Measurements from ENCODE around the gene CACNG4. TPM values are rescaled to one million over a fixed set of nuclear protein-coding genes. Genes with fewer than 3 reads are reported as not detected.

CACNG4 gene
- total RNA-seq, 1 experiment from 2014 or later = 2.4 TPM

DNA sequence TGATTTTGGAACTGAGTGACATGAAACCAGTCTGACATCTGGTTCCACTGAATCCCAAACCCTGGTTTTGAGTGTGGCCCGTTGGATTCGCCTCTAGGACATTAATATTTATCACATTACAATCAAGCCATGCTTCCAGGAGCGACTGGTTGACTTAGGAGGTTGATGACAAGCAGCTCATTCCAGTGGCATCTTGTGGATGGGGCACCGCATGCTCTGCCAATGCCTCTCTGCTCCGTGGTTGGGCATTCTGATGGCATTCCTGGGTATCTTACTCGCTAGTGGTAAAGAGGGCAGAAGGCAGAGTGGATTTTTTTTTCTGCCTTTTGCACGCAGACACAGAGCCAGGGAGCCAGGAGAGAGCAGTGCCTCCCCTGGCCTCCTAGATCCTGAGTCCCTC lies 31.4 kb downstream of the CACNG4 start:
- no peak for ATAC-seq

DNA sequence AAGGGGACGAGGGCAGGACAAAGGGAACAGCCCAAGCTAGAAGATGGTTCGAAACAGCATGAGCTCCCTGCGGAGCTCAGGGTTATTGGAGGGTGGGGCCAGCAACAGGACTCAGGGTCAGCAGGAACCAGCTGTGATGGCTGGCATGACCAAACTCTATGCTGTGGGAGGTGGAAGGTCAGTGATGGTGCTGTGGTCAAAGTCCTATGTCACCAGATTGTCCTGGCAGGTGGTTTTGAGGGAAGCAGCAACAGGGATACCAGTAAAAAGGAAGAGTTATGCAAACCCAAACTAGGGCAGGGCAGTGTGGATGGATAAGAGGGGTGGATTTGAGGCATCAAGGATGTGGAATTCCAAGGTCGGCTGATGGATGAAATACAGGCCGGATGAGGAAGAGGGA lies 32.4 kb downstream of the CACNG4 start:
- H3K27ac ChIP-seq (ENCODE audit: low read length) = no peak overlapping the region
- H3K4me3 ChIP-seq (ENCODE audit: low read length) = no peak overlapping the region
- no peaks in the 10 kb centered on the region for H3K27me3 ChIP-seq (ENCODE audit: low read length)
- no peaks in the 10 kb centered on the region for H3K79me2 ChIP-seq (ENCODE audit: low read length)
- H3K9me3 ChIP-seq (ENCODE audit: low read length) = no peaks in the 10 kb centered on the region
- intact Hi-C loops (cut with micrococcal nuclease) = no loop called here
- TF ChIP-seq EZH2phosphoT487 (IDR thresholded peaks at IDR 0.05; ENCODE audit: borderline replicate concordance, low read length) (no peak), EZH2 (IDR thresholded peaks at IDR 0.05; ENCODE audit: low read length, unreplicated experiment) (no peak)
- TF ChIP-seq, protein P1, sequence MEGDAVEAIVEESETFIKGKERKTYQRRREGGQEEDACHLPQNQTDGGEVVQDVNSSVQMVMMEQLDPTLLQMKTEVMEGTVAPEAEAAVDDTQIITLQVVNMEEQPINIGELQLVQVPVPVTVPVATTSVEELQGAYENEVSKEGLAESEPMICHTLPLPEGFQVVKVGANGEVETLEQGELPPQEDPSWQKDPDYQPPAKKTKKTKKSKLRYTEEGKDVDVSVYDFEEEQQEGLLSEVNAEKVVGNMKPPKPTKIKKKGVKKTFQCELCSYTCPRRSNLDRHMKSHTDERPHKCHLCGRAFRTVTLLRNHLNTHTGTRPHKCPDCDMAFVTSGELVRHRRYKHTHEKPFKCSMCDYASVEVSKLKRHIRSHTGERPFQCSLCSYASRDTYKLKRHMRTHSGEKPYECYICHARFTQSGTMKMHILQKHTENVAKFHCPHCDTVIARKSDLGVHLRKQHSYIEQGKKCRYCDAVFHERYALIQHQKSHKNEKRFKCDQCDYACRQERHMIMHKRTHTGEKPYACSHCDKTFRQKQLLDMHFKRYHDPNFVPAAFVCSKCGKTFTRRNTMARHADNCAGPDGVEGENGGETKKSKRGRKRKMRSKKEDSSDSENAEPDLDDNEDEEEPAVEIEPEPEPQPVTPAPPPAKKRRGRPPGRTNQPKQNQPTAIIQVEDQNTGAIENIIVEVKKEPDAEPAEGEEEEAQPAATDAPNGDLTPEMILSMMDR (conservative IDR thresholded peaks at IDR 0.05; ENCODE audit: low read depth, low read length) = no peak
- H3K4me1 ChIP-seq (ENCODE audit: insufficient read depth, low read length) = no peaks in the 10 kb centered on the region
- no peaks in the 10 kb centered on the region for H3K36me3 ChIP-seq (ENCODE audit: low read depth, low read length)
- no peaks in the 10 kb centered on the region for H3F3A ChIP-seq (ENCODE audit: low read length, unreplicated experiment)
- no peaks in the 10 kb centered on the region for H3K9me2 ChIP-seq (replicated peaks; ENCODE audit: low read length)
- CTCF ChIA-PET = no interaction called here
- H2AFZ ChIP-seq (ENCODE audit: low read length) = no peak overlapping the region
- ATAC-seq = no peak
- no peak overlapping the region for H3K9ac ChIP-seq (ENCODE audit: low read length)
- no peak overlapping the region for H3K4me2 ChIP-seq (ENCODE audit: low read length)
- H4K20me1 ChIP-seq (ENCODE audit: low read length) = no peaks in the 10 kb centered on the region
- POLR2A ChIA-PET (ENCODE audit: unreplicated experiment) = no interaction called here
- DNase-seq = no peak
- BruUV-seq (replicated peaks) = no TSS peak

More for the DNA sequence above, 31.4 kb downstream of the CACNG4 start:
- Histone ChIP-seq H4K20me1 (ENCODE audit: low read length) (no peaks in the 10 kb centered on the region), H3K27ac (ENCODE audit: low read length) (no peak overlapping the region), H3K27me3 (ENCODE audit: low read length) (no peaks in the 10 kb centered on the region), H2AFZ (ENCODE audit: low read length) (no peak overlapping the region), H3K4me3 (ENCODE audit: low read length) (no peak overlapping the region), H3F3A (ENCODE audit: low read length, unreplicated experiment) (no peaks in the 10 kb centered on the region), H3K4me1 (ENCODE audit: insufficient read depth, low read length) (no peaks in the 10 kb centered on the region), H3K79me2 (ENCODE audit: low read length) (no peaks in the 10 kb centered on the region), H3K9me2 (replicated peaks; ENCODE audit: low read length) (no peaks in the 10 kb centered on the region), H3K9ac (ENCODE audit: low read length) (no peak overlapping the region), H3K36me3 (ENCODE audit: low read depth, low read length) (no peaks in the 10 kb centered on the region), H3K9me3 (ENCODE audit: low read length) (no peaks in the 10 kb centered on the region), H3K4me2 (ENCODE audit: low read length) (no peak overlapping the region)
- TF ChIP-seq EZH2 (IDR thresholded peaks at IDR 0.05; ENCODE audit: low read length, unreplicated experiment) = no peak
- TF ChIP-seq EZH2phosphoT487 (IDR thresholded peaks at IDR 0.05; ENCODE audit: borderline replicate concordance, low read length) = no peak
- TF ChIP-seq, protein P1 (conservative IDR thresholded peaks at IDR 0.05; ENCODE audit: low read depth, low read length) = no peak
- ChIA-PET POLR2A (ENCODE audit: unreplicated experiment) (no interaction called here), CTCF (no interaction called here)
- intact Hi-C loops (cut with micrococcal nuclease) = no loop called here
- no TSS peak for BruUV-seq (replicated peaks)
- no peak for DNase-seq

DNA sequence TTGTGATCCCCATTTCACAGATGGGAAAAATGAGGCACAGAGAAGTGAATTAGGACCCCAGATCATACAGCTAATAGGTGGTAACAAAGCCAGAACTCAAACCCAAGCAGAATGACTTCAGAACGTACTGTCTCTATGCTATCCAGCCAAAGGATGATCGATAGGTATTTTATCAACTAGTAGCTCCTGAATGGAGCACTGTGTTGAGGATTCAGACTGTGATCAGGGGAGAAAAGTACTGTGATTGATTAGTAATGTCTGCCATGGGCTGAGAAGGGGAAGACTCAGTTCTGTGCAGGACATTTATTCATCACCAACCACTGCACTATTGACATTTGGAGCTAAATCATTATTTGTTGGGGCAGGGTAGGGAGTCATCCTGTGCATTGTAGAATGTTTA lies 38.7 kb downstream of the CACNG4 start:
- H4K20me1 ChIP-seq (ENCODE audit: low read length) = no peaks in the 10 kb centered on the region
- H3K79me2 ChIP-seq (ENCODE audit: low read length) = no peaks in the 10 kb centered on the region
- no peak for DNase-seq
- no peak overlapping the region for H3K4me2 ChIP-seq (ENCODE audit: low read length)
- peaks cover 16% of the 10 kb centered on the region for H3K27me3 ChIP-seq (ENCODE audit: low read length)
- no TSS peak for BruUV-seq (replicated peaks)
- intact Hi-C loops (cut with micrococcal nuclease) = no loop called here
- H3K4me3 ChIP-seq (ENCODE audit: low read length) = no peak overlapping the region
- H3K27ac ChIP-seq (ENCODE audit: low read length) = no peak overlapping the region
- H3F3A ChIP-seq (ENCODE audit: low read length, unreplicated experiment) = no peaks in the 10 kb centered on the region
- POLR2A ChIA-PET (ENCODE audit: unreplicated experiment) = no interaction called here
- CTCF ChIA-PET = no interaction called here
- no peak for ATAC-seq
- H2AFZ ChIP-seq (ENCODE audit: low read length) = no peak overlapping the region
- TF ChIP-seq EZH2phosphoT487 (IDR thresholded peaks at IDR 0.05; ENCODE audit: borderline replicate concordance, low read length) (no peak), EZH2 (IDR thresholded peaks at IDR 0.05; ENCODE audit: low read length, unreplicated experiment) (no peak)
- TF ChIP-seq, protein P1 (conservative IDR thresholded peaks at IDR 0.05; ENCODE audit: low read depth, low read length) = no peak
- no peaks in the 10 kb centered on the region for H3K36me3 ChIP-seq (ENCODE audit: low read depth, low read length)
- no peaks in the 10 kb centered on the region for H3K9me2 ChIP-seq (replicated peaks; ENCODE audit: low read length)
- no peaks in the 10 kb centered on the region for H3K9me3 ChIP-seq (ENCODE audit: low read length)
- no peaks in the 10 kb centered on the region for H3K4me1 ChIP-seq (ENCODE audit: insufficient read depth, low read length)
- no peak overlapping the region for H3K9ac ChIP-seq (ENCODE audit: low read length)
